Astrocyte (in vitro differentiated cells and primary cell): ENCODE data around the gene CNMD. TPM values are rescaled to one million over a fixed set of nuclear protein-coding genes. Genes with fewer than 3 reads are reported as not detected.

ENCODE experiments used
- DNase-seq: peaks from one replicate; pipeline ENCODE4 v3.0.0-alpha.2; 2010; ENCODE audit warnings: low read depth
- FAIRE-seq: peaks from 2 replicates; lab custom pipeline; 2011; peaks lifted over from hg19 to GRCh38; lab: Jason Lieb, UNC
- H2AFZ ChIP-seq: 2 replicates; pipeline ENCODE4 v1.6.0; 2012; ENCODE audit warnings: low read depth, low read length, inconsistent platforms
- H3K27ac ChIP-seq: 2 replicates; pipeline ENCODE4 v1.5.1; 2011; ENCODE audit warnings: low read depth, low read length, inconsistent platforms
- H3K27me3 ChIP-seq: 2 replicates; pipeline ENCODE4 v1.6.0; 2011; ENCODE audit warnings: low read length, inconsistent platforms; ENCODE audit not compliant: insufficient read depth
- H3K36me3 ChIP-seq: 2 replicates; pipeline ENCODE4 v1.5.1; 2011; ENCODE audit warnings: low read length, inconsistent platforms; ENCODE audit not compliant: insufficient read depth
- H3K4me1 ChIP-seq: 2 replicates; pipeline ENCODE4 v1.5.1; 2011; ENCODE audit warnings: low read length, inconsistent platforms; ENCODE audit not compliant: insufficient read depth
- H3K4me2 ChIP-seq: 2 replicates; pipeline ENCODE4 v1.6.0; 2012; ENCODE audit warnings: low read length, inconsistent platforms
- H3K4me3 ChIP-seq: 2 replicates; pipeline ENCODE4 v1.5.1; 2011; ENCODE audit warnings: low read depth, mild to moderate bottlenecking, low read length, inconsistent platforms; ENCODE audit not compliant: insufficient read depth
- H3K79me2 ChIP-seq: 2 replicates; pipeline ENCODE4 v1.6.0; 2012; ENCODE audit warnings: mild to moderate bottlenecking, low read length, inconsistent platforms; ENCODE audit not compliant: insufficient read depth
- H3K9ac ChIP-seq: 2 replicates; pipeline ENCODE4 v1.6.0; 2012; ENCODE audit warnings: mild to moderate bottlenecking, low read length, inconsistent platforms
- H3K9me3 ChIP-seq: 2 replicates; pipeline ENCODE4 v1.5.1; 2012; ENCODE audit warnings: low read depth, mild to moderate bottlenecking, low read length, inconsistent platforms; ENCODE audit not compliant: insufficient read depth
- H4K20me1 ChIP-seq: 2 replicates; pipeline ENCODE4 v1.6.0; 2012; ENCODE audit warnings: low read length, inconsistent platforms; ENCODE audit not compliant: insufficient read depth
- H3K27ac Mint-ChIP-seq: one replicate; pipeline ENCODE4 v1.8.0; 2021; ENCODE audit warnings: mild to moderate bottlenecking, mixed read lengths; ENCODE audit not compliant: unreplicated experiment
- H3K27me3 Mint-ChIP-seq: one replicate; pipeline ENCODE4 v1.8.0; 2021; ENCODE audit warnings: low read depth, mixed read lengths; ENCODE audit not compliant: unreplicated experiment
- H3K36me3 Mint-ChIP-seq: one replicate; pipeline ENCODE4 v1.8.0; 2021; ENCODE audit warnings: low read depth, mixed read lengths; ENCODE audit not compliant: unreplicated experiment
- H3K4me1 Mint-ChIP-seq: one replicate; pipeline ENCODE4 v1.8.0; 2021; ENCODE audit warnings: low read depth, mixed read lengths; ENCODE audit not compliant: unreplicated experiment
- H3K4me3 Mint-ChIP-seq: one replicate; pipeline ENCODE4 v1.8.0; 2021; ENCODE audit warnings: mild to moderate bottlenecking, moderate library complexity, mixed read lengths; ENCODE audit not compliant: unreplicated experiment
- H3K9me3 Mint-ChIP-seq: one replicate; pipeline ENCODE4 v1.8.0; 2021; ENCODE audit warnings: mild to moderate bottlenecking, mixed read lengths; ENCODE audit not compliant: unreplicated experiment
- CTCF ChIP-seq: IDR thresholded peaks from 2 replicates; pipeline ENCODE4 v1.5.1; 2011; ENCODE audit warnings: low read depth, mild to moderate bottlenecking, inconsistent platforms, low read length, moderate library complexity; ENCODE audit not compliant: insufficient read depth
- EZH2 ChIP-seq: IDR thresholded peaks from 2 replicates; pipeline ENCODE4 v1.6.1; 2012; ENCODE audit warnings: mild to moderate bottlenecking, low read length, inconsistent platforms; ENCODE audit not compliant: insufficient read depth
- total RNA-seq: library from RNA; stranded (reverse); gene quantifications from 2 replicates; pipeline ENCODE4 v1.2.1, GENCODE V29; 2021

Gene CNMD
- total RNA-seq, 1 donor from 2014 or later = not detected

GRCh38 chr13:52677823-52678222, 61.8 kb downstream of the CNMD start:
- H3K4me3 Mint-ChIP-seq = no peak overlapping the region
- no peaks in the 10 kb centered on the region for H3K9me3 Mint-ChIP-seq
- no peak overlapping the region for H3K27ac Mint-ChIP-seq
- peaks cover 33% of the 10 kb centered on the region for H4K20me1 ChIP-seq
- H3K4me3 ChIP-seq = no peak overlapping the region
- no peaks in the 10 kb centered on the region for H3K4me1 Mint-ChIP-seq
- no peak for DNase-seq
- H3K4me1 ChIP-seq = no peaks in the 10 kb centered on the region
- H3K27me3 Mint-ChIP-seq = no peaks in the 10 kb centered on the region
- H3K27me3 ChIP-seq = no peaks in the 10 kb centered on the region
- FAIRE-seq = no peak
- peaks cover 6% of the 10 kb centered on the region for H3K36me3 Mint-ChIP-seq
- H3K4me2 ChIP-seq = no peak overlapping the region
- H2AFZ ChIP-seq = no peak overlapping the region
- H3K9me3 ChIP-seq = no peaks in the 10 kb centered on the region
- no peak overlapping the region for H3K9ac ChIP-seq
- H3K27ac ChIP-seq = no peak overlapping the region
- TF ChIP-seq CTCF = no peak
- no peak for TF ChIP-seq EZH2
- peaks cover 38% of the 10 kb centered on the region for H3K79me2 ChIP-seq
- H3K36me3 ChIP-seq = peaks cover 37% of the 10 kb centered on the region

GRCh38 chr13:52673465-52673864, 66.2 kb downstream of the CNMD start:
- Histone ChIP-seq H3K27ac (no peak overlapping the region), H2AFZ (no peak overlapping the region), H3K4me1 (no peaks in the 10 kb centered on the region), H3K9me3 (no peaks in the 10 kb centered on the region), H3K9ac (no peak overlapping the region), H3K4me2 (no peak overlapping the region), H3K4me3 (no peak overlapping the region), H3K36me3 (peaks cover 16% of the 10 kb centered on the region), H3K79me2 (peaks cover 32% of the 10 kb centered on the region), H3K27me3 (no peaks in the 10 kb centered on the region), H4K20me1 (peaks cover 45% of the 10 kb centered on the region)
- Mint-ChIP-seq H3K4me3 (no peak overlapping the region), H3K27ac (no peak overlapping the region), H3K9me3 (no peaks in the 10 kb centered on the region), H3K36me3 (peaks cover 3% of the 10 kb centered on the region), H3K27me3 (no peaks in the 10 kb centered on the region), H3K4me1 (no peaks in the 10 kb centered on the region)
- FAIRE-seq = no peak
- no peak for TF ChIP-seq EZH2
- TF ChIP-seq CTCF = no peak
- DNase-seq = no peak

GRCh38 chr13:52670726-52671125, 68.9 kb downstream of the CNMD start:
- Histone ChIP-seq H3K36me3 (peaks cover 17% of the 10 kb centered on the region), H3K4me3 (no peak overlapping the region), H3K4me2 (no peak overlapping the region), H3K9me3 (no peaks in the 10 kb centered on the region), H3K27me3 (no peaks in the 10 kb centered on the region), H3K4me1 (no peaks in the 10 kb centered on the region), H4K20me1 (peaks cover 29% of the 10 kb centered on the region), H3K79me2 (peaks cover 23% of the 10 kb centered on the region), H2AFZ (no peak overlapping the region), H3K27ac (no peak overlapping the region), H3K9ac (no peak overlapping the region)
- FAIRE-seq (no peak), DNase-seq (no peak)
- H3K4me3 Mint-ChIP-seq = no peak overlapping the region
- no peak for TF ChIP-seq EZH2
- TF ChIP-seq CTCF = no peak
- no peaks in the 10 kb centered on the region for H3K27me3 Mint-ChIP-seq
- H3K4me1 Mint-ChIP-seq = no peaks in the 10 kb centered on the region
- no peaks in the 10 kb centered on the region for H3K9me3 Mint-ChIP-seq
- H3K36me3 Mint-ChIP-seq = peaks cover 3% of the 10 kb centered on the region
- no peak overlapping the region for H3K27ac Mint-ChIP-seq
